AG09309 (cell line): ENCODE results near the gene SAMD1.

Experiments used
- DNase-seq: peaks from one replicate; pipeline ENCODE4 v3.0.0-alpha.2; 2010; ENCODE audit warnings: low read depth
- H3K4me3 ChIP-seq: 2 replicates; pipeline ENCODE4 v1.5.1; 2011; ENCODE audit warnings: mild to moderate bottlenecking, low read depth, low read length, moderate library complexity; ENCODE audit not compliant: control insufficient read depth
- TF ChIP-seq, protein P1 (sequence below): IDR thresholded peaks from 2 replicates; pipeline ENCODE4 v1.5.1; 2011; ENCODE audit warnings: mild to moderate bottlenecking, low read depth, low read length, inconsistent platforms; ENCODE audit not compliant: insufficient read depth, control insufficient read depth; ENCODE audit errors: missing control alignments

SAMD1 gene

DNA sequence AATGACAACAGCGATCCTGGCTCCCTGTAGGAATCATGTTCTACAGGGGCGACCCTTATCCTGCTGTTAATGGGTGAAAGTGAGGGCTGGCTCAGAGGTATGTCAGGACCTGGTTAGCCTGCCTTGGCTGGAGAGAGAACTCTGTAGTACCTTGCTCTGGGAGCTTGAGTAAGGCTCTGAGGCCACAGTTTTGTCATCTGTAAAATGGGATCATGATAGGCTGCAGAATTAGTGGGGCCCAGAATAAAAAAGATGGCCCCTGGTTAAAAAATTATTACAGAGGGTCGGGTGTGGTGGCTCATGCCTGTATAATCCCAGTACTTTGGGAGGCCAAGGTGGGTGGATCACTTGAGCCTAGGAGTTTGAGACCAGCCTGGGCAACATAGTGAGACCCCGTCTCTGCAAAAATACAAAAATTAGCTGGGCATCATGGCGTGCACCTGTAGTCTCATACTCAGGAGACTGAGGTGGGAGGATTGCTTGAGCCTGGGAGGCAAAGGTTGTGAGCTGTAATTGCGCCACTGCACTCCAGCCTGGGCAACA is 10.5 kb upstream of the SAMD1 start:
- DNase-seq = no peak
- no peak overlapping the region for H3K4me3 ChIP-seq
- TF ChIP-seq, protein P1, sequence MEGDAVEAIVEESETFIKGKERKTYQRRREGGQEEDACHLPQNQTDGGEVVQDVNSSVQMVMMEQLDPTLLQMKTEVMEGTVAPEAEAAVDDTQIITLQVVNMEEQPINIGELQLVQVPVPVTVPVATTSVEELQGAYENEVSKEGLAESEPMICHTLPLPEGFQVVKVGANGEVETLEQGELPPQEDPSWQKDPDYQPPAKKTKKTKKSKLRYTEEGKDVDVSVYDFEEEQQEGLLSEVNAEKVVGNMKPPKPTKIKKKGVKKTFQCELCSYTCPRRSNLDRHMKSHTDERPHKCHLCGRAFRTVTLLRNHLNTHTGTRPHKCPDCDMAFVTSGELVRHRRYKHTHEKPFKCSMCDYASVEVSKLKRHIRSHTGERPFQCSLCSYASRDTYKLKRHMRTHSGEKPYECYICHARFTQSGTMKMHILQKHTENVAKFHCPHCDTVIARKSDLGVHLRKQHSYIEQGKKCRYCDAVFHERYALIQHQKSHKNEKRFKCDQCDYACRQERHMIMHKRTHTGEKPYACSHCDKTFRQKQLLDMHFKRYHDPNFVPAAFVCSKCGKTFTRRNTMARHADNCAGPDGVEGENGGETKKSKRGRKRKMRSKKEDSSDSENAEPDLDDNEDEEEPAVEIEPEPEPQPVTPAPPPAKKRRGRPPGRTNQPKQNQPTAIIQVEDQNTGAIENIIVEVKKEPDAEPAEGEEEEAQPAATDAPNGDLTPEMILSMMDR = no peak

DNA sequence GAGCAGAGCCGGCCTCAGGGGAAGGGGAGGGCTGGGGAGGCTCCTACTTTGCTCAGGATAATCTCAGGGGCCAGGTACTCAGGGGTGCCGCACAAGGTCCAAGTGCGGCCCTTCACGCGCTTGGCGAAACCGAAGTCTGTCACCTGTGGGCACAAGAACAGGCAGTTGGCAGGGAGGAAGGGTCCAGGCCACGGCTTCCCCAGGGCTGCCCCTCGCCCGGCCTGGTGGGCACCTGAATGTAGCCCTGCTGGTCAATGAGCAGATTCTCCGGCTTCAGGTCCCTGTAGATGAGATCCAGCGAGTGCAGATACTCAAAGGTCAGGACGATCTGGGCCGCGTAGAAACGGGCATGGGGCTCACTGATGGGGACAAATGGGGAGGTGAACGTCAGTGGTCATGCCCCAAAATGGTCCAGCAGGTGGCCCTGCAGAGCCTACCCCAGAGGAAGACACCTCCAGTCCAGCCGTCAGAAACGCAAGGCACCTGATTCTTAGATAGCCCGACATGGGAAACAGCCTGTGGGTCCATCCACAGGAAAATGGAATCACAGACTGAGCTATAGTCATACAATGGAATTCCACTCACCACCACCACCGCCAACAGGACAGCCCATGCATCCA is 7.1 kb upstream of the SAMD1 start:
- no peak overlapping the region for H3K4me3 ChIP-seq
- no peak for DNase-seq
- TF ChIP-seq, protein P1 = peak; percentile 20

DNA sequence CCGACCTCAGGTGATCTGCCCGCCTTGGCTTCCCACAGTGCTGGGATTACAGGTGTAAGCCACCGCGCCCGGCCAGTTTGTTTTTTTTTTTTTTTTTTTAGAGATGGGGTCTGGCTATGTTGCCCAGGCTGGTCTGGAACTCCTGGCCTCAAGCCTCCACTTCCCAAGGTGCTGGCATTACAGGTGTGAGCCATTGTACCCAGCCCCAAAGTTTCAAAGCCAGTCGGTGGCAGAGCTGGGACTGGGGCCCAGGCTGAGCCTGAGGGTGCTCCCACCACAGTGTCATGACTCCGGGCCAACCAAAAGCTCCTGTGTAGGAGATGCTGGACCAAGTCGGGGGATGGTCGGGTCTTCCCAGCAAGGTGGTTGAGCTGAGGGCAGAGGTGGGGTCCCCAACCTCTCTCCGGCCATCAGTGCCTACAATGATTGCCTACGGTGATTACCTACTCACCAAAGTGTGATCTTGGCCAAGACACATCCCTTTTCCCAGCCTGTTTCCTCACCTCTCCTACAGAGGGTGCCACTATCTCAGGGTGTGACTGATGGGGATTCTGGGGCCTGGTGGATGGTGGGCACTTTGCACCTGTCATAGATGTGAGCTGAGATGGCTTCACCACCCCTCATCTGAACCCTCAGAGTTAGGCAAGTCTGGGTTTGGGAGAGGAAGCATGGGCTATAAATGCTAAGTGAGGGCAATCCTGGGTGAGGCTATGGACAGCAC is 5.9 kb upstream of the SAMD1 start:
- H3K4me3 ChIP-seq = no peak overlapping the region
- TF ChIP-seq, protein P1 = no peak
- DNase-seq = no peak

DNA sequence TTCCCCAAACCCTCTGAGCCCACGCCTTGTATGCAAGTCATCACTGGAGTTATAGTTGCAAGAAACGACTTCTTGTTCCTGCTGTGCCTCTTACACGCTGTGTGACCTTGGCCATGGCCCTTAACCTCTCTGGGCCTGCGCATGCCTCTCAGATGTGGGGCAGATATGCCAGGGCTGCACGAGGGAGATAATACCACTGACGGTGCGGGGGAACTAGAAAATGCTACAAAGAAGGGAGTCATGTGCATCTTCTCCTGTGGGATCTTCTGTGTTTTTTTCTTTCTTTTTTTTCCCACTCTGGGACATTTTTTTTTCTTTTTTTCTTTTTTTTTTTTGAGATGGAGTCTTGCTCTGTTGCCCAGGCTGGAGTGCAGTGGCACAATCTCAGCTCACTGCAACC is 4.3 kb upstream of the SAMD1 start:
- DNase-seq = no peak
- no peak overlapping the region for H3K4me3 ChIP-seq
- TF ChIP-seq, protein P1 = no peak

DNA sequence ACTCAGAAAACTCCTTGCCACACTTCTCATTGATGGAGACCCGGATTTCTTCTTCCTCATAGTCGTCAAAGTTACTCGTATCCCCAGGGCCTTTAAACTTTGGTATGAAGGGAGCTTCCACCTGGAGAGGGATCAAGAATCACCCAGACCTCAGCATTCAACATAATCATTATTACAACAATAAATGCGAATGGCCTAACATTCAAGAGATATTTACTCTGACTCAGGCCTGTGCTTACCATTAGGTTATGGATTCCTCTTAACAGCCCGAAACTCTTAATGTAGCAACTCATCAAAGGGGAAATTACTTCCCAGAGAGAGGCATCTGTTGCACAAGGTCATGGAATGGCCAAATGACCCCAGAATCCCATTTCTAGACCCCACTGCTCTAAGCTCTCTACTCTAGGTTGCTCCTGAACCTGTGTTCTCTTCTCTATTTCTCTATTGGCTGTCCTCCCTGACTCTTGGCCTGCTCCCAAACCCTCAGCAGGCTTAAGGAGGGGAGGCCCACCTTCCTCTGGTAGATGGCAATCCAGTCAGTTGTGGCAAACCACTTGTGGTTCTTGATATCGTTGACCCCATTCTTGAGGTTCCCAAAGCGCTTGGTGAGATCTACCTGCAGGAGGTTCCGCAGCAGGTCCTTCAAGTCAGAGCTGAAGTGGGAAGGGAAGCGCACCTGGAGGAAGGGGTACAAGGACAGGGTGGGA is 2.7 kb upstream of the SAMD1 start:
- DNase-seq = no peak
- no peak overlapping the region for H3K4me3 ChIP-seq
- TF ChIP-seq, protein P1 = no peak

DNA sequence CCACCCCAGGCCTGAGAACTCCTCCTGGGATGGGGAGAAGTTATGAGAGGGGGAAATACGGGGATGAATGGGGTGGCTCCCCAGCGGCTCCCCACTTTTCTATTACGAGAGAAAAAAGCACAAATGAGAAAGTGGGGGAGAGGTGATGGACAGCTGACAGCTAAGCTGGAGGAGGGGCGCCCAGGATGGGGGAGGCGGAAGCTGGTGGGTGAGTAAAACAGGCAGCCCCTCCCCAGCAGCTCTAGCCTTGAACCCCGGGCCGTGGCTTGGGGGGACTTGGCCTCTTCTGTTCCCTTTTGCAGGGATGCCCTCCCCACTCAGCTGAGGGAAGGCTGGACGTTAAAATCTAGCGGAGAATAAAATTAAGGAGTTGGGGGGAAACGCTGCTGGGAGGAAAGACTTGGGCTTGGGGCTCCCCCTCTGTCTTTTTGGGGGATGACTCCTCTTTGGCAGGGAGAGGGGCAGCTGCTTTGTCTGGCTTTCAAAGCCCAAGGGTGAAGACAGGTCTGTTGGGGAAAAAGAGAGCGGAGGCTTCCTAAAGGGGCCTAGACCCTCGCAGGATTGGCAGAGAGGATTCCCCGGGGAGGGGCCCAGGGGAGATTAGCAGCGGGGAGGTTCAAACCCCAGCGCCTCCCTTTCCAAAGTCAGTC is 1.4 kb upstream of the SAMD1 start:
- peak overlapping the region; percentile 78 for H3K4me3 ChIP-seq
- TF ChIP-seq, protein P1 = no peak
- no peak for DNase-seq
